ENCODE measurements around the gene MSI2.

MSI2 gene

DNA sequence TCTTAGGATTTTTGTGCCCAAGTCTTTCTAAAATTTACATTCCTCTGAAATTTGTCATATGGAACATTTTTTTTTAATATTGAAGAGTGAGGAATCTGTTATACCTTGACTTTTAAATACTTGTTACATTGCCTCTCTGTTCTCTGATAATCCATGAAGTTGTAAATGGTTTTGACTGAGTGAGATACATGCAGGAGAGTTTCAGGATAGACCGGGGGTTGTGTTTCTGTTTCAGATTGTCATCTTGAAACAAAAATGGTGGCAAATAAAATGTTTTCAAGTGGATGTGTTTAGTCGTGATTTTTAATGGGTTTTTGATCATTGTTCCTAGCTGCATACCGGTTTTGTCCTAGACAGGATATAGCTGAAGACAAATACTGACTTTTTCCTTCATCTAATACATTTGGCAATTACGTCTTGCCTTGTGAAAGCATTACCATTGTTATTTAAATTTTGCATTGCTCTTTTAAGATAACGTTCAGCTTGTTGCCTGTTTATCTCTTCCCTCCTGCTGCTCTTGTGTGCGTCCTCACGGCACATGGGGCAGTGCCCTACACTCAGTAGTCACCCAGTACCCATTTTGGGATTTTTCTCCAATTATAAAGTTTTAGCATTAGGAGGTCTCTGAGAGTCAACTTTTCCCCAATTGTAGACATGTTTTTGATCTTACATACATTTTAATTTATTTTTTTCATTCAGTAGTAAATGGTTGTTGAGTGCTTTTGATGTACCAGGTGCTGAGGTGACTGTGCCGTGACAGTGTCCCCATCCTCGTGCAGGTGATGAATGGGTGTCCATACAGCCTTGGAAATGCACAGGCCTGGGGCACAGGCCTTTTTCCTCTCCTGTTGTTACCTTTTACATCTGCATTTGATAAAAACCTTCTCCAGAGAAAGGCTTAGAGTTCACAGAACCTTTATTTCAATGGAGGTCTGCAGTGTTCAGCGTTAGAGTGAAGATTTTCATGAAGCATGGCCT lies 169.9 kb downstream of the MSI2 start:
- H3K27ac ChIP-seq (ENCODE audit: low read depth, low read length), result no peak overlapping the region
- H3F3A ChIP-seq (ENCODE audit: insufficient read depth), result no peaks in the 10 kb centered on the region
- H3K27me3 ChIP-seq (ENCODE audit: low read length), result no peaks in the 10 kb centered on the region
- peaks cover 61% of the 10 kb centered on the region for H3K79me2 ChIP-seq (ENCODE audit: insufficient read depth, low read length)
- no peak overlapping the region for H3K4me3 ChIP-seq (ENCODE audit: insufficient read depth, low read length, poor library complexity, severe bottlenecking)
- H3K9me2 ChIP-seq (replicated peaks; ENCODE audit: insufficient read depth, low read length), result no peaks in the 10 kb centered on the region
- no peaks in the 10 kb centered on the region for H3K36me3 ChIP-seq (ENCODE audit: low read length)
- no peaks in the 10 kb centered on the region for H3K9me3 ChIP-seq (ENCODE audit: insufficient read depth, low read length)
- no peak overlapping the region for H3K4me2 ChIP-seq (ENCODE audit: low read depth, low read length, poor library complexity, severe bottlenecking)
- H2AFZ ChIP-seq (ENCODE audit: low read depth, low read length, severe bottlenecking), result no peak overlapping the region
- H3K9ac ChIP-seq (ENCODE audit: low read length), result no peak overlapping the region
- H4K20me1 ChIP-seq (ENCODE audit: low read depth, low read length), result no peaks in the 10 kb centered on the region
- TF ChIP-seq, protein P1, sequence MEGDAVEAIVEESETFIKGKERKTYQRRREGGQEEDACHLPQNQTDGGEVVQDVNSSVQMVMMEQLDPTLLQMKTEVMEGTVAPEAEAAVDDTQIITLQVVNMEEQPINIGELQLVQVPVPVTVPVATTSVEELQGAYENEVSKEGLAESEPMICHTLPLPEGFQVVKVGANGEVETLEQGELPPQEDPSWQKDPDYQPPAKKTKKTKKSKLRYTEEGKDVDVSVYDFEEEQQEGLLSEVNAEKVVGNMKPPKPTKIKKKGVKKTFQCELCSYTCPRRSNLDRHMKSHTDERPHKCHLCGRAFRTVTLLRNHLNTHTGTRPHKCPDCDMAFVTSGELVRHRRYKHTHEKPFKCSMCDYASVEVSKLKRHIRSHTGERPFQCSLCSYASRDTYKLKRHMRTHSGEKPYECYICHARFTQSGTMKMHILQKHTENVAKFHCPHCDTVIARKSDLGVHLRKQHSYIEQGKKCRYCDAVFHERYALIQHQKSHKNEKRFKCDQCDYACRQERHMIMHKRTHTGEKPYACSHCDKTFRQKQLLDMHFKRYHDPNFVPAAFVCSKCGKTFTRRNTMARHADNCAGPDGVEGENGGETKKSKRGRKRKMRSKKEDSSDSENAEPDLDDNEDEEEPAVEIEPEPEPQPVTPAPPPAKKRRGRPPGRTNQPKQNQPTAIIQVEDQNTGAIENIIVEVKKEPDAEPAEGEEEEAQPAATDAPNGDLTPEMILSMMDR (IDR thresholded peaks at IDR 0.05; ENCODE audit: insufficient read depth, low read length, poor library complexity, severe bottlenecking), result no peak
- no peak for TF ChIP-seq EZH2phosphoT487 (conservative IDR thresholded peaks at IDR 0.05; ENCODE audit: low read length)

DNA sequence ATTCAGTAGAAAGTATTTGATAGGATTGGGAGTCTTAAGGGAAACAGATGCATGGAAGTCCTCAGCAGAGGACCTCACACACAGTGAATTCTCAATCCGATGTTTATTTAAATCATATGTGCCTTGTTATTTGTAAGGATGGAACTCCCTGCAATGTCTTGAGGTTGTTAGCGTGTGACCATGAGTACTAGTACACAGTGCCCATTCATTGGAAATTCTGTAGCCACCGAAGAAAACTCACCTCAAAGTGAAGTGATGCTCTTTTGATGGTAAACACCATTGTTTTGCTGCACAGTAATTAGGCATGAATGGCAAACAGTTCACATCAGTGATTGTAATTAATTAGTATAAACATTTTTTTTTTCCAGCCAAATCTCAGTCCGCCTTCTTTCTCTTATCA lies 173.6 kb downstream of the MSI2 start:
- H3F3A ChIP-seq (ENCODE audit: insufficient read depth), result no peaks in the 10 kb centered on the region
- no peak for TF ChIP-seq EZH2phosphoT487 (conservative IDR thresholded peaks at IDR 0.05; ENCODE audit: low read length)
- TF ChIP-seq, protein P1 (IDR thresholded peaks at IDR 0.05; ENCODE audit: insufficient read depth, low read length, poor library complexity, severe bottlenecking), result no peak
- H3K79me2 ChIP-seq (ENCODE audit: insufficient read depth, low read length), result peaks cover 61% of the 10 kb centered on the region
- no peaks in the 10 kb centered on the region for H3K9me2 ChIP-seq (replicated peaks; ENCODE audit: insufficient read depth, low read length)
- H3K27ac ChIP-seq (ENCODE audit: low read depth, low read length), result no peak overlapping the region
- no peaks in the 10 kb centered on the region for H4K20me1 ChIP-seq (ENCODE audit: low read depth, low read length)
- no peaks in the 10 kb centered on the region for H3K27me3 ChIP-seq (ENCODE audit: low read length)
- H3K9me3 ChIP-seq (ENCODE audit: insufficient read depth, low read length), result no peaks in the 10 kb centered on the region
- no peak overlapping the region for H3K4me2 ChIP-seq (ENCODE audit: low read depth, low read length, poor library complexity, severe bottlenecking)
- H3K4me3 ChIP-seq (ENCODE audit: insufficient read depth, low read length, poor library complexity, severe bottlenecking), result no peak overlapping the region
- no peak overlapping the region for H3K9ac ChIP-seq (ENCODE audit: low read length)
- H2AFZ ChIP-seq (ENCODE audit: low read depth, low read length, severe bottlenecking), result no peak overlapping the region
- no peaks in the 10 kb centered on the region for H3K36me3 ChIP-seq (ENCODE audit: low read length)

DNA sequence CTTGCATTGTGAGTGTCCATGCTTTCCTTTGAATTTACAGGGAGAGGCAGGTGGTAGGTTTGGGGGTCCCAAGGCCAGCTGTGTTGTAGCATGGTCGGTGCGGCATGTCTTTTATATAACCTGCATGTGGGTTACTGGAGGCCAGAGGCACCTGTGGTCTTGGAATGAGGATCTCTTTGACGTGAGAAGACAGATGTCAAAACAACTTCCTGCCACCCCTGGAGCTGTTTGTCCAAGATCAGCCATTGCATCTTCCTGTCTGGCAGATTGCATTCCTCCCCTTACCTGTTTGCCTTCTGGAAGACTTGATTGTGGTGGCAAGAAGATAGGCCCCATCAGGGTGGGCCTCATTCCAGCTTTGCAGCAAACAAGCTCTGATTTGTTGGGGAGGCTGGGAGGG lies 175.1 kb downstream of the MSI2 start:
- Histone ChIP-seq H2AFZ (ENCODE audit: low read depth, low read length, severe bottlenecking) (no peak overlapping the region), H3K36me3 (ENCODE audit: low read length) (no peaks in the 10 kb centered on the region), H3K9ac (ENCODE audit: low read length) (no peak overlapping the region), H3K9me2 (replicated peaks; ENCODE audit: insufficient read depth, low read length) (no peaks in the 10 kb centered on the region), H3K9me3 (ENCODE audit: insufficient read depth, low read length) (no peaks in the 10 kb centered on the region), H3F3A (ENCODE audit: insufficient read depth) (no peaks in the 10 kb centered on the region), H3K27ac (ENCODE audit: low read depth, low read length) (no peak overlapping the region), H3K79me2 (ENCODE audit: insufficient read depth, low read length) (peaks cover 48% of the 10 kb centered on the region), H4K20me1 (ENCODE audit: low read depth, low read length) (no peaks in the 10 kb centered on the region), H3K4me3 (ENCODE audit: insufficient read depth, low read length, poor library complexity, severe bottlenecking) (no peak overlapping the region), H3K27me3 (ENCODE audit: low read length) (no peaks in the 10 kb centered on the region), H3K4me2 (ENCODE audit: low read depth, low read length, poor library complexity, severe bottlenecking) (no peak overlapping the region)
- TF ChIP-seq, protein P1 (IDR thresholded peaks at IDR 0.05; ENCODE audit: insufficient read depth, low read length, poor library complexity, severe bottlenecking), result no peak
- no peak for TF ChIP-seq EZH2phosphoT487 (conservative IDR thresholded peaks at IDR 0.05; ENCODE audit: low read length)

Data from SU-DHL-6 (cell line).